Stimulated activated naive CD4-positive, alpha-beta T cell (primary cell): ENCODE results near the gene NELL1.

ENCODE experiments used
- DNase-seq, 6 experiments: peaks; one replicate each; lab custom pipeline; 2025; lab: John Stamatoyannopoulos, UW

Gene NELL1

GRCh38 chr11:20668131-20668809 lies 1.1 kb upstream of the NELL1 start:
- no peak for DNase-seq

GRCh38 chr11:20669820-20670684 lies 666 bp downstream of the NELL1 start:
- no peak for DNase-seq

GRCh38 chr11:20670932-20671403 lies 1.6 kb downstream of the NELL1 start:
- DNase-seq, result no peak

- no peak for DNase-seq
Measured at GRCh38 chr11:20671856-20672546, 2.6 kb downstream of the NELL1 start.

- no peak for DNase-seq
Measured at GRCh38 chr11:20672575-20672974, 3.2 kb downstream of the NELL1 start.

GRCh38 chr11:20676658-20677057 lies 7.3 kb downstream of the NELL1 start:
- no peak for DNase-seq

GRCh38 chr11:20688761-20689160 lies 19.4 kb downstream of the NELL1 start:
- DNase-seq, result no peak

GRCh38 chr11:20707876-20708275 lies 38.5 kb downstream of the NELL1 start:
- DNase-seq, result no peak

GRCh38 chr11:20712912-20713311 lies 43.5 kb downstream of the NELL1 start:
- DNase-seq, result no peak

GRCh38 chr11:20715464-20715863 lies 46.1 kb downstream of the NELL1 start:
- no peak for DNase-seq

- DNase-seq, result no peak
Measured at GRCh38 chr11:20715931-20716330, 46.5 kb downstream of the NELL1 start.

- DNase-seq, result no peak
Measured at GRCh38 chr11:20719821-20720220, 50.4 kb downstream of the NELL1 start.

GRCh38 chr11:20723366-20723765 lies 54.0 kb downstream of the NELL1 start:
- no peak for DNase-seq

GRCh38 chr11:20729597-20730105 lies 60.3 kb downstream of the NELL1 start:
- DNase-seq, result no peak

- no peak for DNase-seq
Measured at GRCh38 chr11:20731676-20732215, 62.4 kb downstream of the NELL1 start.

GRCh38 chr11:20739107-20739506 lies 69.7 kb downstream of the NELL1 start:
- no peak for DNase-seq

- DNase-seq, result no peak
Measured at GRCh38 chr11:20739577-20739976, 70.2 kb downstream of the NELL1 start.

GRCh38 chr11:20754933-20755332 lies 85.5 kb downstream of the NELL1 start:
- DNase-seq, result no peak

GRCh38 chr11:20759541-20759940 lies 90.2 kb downstream of the NELL1 start:
- DNase-seq, result no peak

GRCh38 chr11:20760811-20761210 lies 91.4 kb downstream of the NELL1 start:
- DNase-seq, result no peak

GRCh38 chr11:20762116-20762844 lies 92.9 kb downstream of the NELL1 start:
- DNase-seq, result no peak
